Measurements from ENCODE around the gene TMEM121B.

- TF ChIP-seq CTCF (IDR thresholded peaks at IDR 0.05): no peak
- no peak for TF ChIP-seq POLR2AphosphoS5 (IDR thresholded peaks at IDR 0.05)
- no peak for TF ChIP-seq POLR2A (IDR thresholded peaks at IDR 0.05)
These were observed 11.2 kb downstream of the TMEM121B start for GRCh38 chr22:17109976-17110375.

All from breast epithelium (tissue), 3 donors.